Stimulated activated CD8-positive, alpha-beta memory T cell treated with anti-CD3 and anti-CD28 coated beads, Interleukin-12 subunit alpha, Interleukin-12 subunit beta, amount 100 ng/mL, for 4 hours (primary cell): ENCODE results near the gene HSD3B7.

Experiments
- DNase-seq: peaks from one replicate; pipeline ENCODE4 v3.0.0-alpha.2; 2020; ENCODE audit warnings: low read depth

Gene HSD3B7

DNA sequence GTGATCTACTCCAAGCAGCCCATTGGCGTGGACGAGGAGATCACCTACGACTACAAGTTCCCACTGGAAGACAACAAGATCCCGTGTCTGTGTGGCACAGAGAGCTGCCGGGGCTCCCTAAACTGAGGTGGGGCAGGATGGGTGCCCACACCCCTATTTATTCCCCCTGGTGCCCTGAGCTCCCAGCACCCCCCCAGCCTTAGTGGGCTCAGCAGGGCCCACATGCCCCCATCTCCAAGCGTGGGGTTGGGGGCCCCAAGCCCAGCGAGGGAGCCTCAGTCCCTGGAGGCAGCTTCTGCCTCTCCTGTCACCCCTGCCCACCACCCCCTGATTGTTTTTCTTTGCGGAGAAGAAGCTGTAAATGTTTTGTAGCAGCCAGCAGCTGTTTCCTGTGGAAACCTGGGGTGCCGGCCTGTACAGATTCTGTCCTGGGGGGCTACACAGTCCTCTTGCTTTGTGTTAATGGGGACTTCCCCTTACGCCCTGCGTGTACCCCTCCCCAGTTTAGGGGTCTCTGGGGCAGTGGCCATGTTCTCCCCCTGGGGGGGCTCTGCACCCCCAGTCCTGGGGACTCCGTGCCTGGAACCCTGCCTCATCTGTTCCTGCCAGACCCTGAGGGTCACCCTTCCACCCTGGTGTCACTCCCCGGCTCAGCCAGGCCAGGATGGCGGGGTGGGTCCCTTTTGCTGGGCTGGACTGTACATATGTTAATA, 953 bp upstream of the HSD3B7 start:
- DNase-seq: no peak

DNA sequence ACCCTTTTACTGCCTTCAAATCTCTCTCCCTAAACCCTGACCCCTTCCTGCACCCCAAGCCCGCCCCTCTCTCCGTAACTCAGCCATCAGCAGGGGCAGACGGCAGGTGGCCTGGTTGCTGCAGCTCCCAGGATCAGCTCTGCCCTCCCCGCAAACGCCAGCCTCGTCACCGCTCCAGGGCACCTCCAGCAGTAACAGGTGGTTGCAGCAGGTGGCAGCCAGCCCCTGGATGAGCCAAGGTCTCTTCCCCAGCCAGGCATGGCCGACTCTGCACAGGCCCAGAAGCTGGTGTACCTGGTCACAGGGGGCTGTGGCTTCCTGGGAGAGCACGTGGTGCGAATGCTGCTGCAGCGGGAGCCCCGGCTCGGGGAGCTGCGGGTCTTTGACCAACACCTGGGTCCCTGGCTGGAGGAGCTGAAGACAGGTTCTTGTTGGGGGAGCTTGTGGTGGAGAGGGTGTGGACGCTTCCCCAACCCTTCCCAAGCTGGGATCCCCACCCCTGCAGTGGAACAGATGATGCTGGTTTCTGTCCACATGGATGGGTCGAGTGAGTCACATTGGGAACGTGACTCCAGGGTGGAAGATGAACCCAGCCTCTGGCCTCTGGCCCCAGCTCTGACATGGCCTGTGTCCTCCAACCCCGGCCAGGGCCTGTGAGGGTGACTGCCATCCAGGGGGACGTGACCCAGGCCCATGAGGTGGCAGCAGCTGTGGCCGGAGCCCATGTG, 558 bp downstream of the HSD3B7 start:
- DNase-seq: no peak

DNA sequence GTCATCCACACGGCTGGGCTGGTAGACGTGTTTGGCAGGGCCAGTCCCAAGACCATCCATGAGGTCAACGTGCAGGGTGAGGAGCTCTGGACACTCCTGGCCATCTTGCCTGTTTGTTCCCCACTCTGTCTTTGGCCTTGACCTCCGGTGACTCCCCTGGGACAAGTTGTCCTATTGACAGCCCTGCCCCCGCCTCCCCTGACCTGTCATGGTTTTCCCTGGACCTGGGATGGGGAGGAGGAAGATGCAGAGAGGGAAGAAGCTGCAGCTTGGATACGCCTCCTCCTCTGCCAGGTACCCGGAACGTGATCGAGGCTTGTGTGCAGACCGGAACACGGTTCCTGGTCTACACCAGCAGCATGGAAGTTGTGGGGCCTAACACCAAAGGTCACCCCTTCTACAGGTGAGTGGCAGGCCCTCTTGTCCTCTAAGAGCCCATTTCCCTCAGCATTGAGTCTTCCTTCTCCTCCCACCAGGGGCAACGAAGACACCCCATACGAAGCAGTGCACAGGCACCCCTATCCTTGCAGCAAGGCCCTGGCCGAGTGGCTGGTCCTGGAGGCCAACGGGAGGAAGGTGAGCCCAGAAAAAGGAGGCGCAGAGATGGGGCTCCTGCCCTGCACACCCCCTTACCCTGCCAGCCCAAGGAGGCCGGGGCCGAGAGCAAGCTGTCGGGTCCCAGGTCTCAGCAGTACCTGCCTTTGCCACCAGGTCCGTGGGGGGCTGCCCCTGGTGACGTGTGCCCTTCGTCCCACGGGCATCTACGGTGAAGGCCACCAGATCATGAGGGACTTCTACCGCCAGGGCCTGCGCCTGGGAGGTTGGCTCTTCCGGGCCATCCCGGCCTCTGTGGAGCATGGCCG, 1.4 kb downstream of the HSD3B7 start:
- no peak for DNase-seq

DNA sequence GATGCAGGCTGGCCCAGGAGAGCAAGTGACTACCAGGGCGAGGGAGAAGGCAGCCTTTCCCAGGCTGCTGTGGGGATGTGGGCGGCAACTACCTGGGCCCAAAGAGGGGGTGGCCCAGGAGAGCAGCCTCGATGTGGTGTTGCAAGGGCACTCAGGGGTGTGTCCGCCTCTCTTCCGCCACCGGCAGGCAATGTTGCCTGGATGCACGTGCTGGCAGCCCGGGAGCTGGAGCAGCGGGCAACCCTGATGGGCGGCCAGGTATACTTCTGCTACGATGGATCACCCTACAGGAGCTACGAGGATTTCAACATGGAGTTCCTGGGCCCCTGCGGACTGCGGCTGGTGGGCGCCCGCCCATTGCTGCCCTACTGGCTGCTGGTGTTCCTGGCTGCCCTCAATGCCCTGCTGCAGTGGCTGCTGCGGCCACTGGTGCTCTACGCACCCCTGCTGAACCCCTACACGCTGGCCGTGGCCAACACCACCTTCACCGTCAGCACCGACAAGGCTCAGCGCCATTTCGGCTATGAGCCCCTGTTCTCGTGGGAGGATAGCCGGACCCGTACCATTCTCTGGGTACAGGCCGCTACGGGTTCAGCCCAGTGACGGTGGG, 2.7 kb downstream of the HSD3B7 start:
- no peak for DNase-seq

DNA sequence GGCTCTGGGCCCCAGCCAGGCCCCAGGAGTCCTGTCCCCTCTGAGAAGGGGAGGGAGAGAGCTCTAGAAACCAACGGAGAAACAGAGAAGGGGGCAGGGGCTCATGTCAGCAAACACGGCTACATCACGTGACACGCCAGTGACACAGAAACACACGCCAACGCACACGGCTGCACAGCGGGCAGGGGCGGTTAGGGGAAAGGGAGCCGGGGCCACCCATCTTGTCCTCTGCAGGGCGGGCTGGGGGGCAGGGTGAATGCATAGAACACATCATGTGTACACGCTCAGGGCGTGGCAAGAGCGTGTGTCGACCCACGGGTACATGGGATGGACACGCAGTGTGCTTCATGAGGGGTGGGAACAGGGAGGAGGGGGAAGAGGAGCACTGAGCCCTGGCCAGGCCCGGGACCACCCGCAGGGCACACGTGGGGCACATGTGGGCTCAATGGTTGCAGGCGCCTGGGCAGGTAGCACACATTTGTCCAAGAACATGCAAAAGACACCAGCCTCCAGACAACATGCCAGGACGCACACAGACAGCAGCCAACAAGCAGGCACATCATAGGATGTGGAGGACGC, 4.6 kb downstream of the HSD3B7 start:
- DNase-seq: no peak

DNA sequence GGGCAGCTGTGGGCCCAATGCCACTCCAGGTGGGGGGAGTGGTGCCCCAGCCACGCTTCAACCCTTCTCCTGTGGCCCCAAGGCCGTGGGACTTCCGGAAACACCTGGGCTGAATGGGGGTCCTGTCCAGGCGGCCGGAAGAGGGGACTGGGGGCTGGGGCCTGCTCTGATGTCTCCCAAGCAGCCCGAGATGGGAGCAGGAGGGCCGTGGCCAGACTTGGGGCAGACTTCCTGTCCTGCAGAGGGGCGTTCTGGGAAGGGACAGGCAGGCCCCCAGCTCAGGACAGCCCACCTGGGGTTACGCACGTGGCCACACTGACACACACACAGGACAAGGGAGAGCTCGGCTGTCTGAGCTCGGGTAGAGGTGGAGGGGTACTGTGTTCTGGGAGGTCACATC, 5.1 kb downstream of the HSD3B7 start:
- no peak for DNase-seq

DNA sequence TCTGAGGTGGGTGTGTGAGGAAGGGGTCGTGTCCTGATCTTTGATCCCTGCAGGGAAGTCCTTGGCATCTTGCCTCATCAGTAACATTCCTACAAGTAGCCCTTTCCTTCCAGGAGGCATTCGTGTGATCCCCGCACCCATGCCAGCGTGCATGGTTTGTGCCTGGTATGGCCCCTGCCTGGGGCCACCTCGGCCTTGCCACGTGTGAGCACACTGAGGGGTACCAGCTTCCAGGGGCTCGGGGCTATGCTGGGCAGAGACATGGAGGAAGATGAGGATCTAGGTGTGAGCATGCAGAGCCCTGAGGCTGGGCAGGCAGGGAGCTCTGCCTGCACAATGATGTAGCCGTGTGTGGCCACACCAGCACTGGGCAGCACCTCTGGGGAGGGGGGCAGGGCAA, 6.0 kb downstream of the HSD3B7 start:
- no peak for DNase-seq

DNA sequence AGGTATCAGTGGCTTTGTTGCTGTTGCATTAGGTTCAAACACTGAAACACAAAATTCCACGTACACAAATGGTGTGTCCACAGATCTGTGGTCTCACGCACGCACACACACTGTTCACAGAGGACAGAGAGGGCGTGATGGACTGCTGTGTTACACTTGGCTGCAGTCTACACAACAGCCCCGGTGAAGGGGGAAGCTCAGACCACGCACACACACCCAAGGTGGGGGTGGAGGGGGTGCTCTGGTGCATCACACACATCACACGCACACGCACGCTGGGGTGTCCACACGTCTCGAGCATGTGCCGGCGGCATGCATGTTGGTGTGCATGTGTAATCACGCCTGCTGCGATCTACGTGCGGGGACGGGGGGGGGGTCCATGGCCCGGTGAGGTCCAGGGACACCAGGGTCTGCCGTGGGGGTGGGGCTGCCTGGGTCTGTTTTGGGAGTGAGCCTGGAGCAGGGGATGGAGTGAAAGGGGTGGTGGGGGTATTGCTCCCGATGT, 7.3 kb downstream of the HSD3B7 start:
- no peak for DNase-seq

DNA sequence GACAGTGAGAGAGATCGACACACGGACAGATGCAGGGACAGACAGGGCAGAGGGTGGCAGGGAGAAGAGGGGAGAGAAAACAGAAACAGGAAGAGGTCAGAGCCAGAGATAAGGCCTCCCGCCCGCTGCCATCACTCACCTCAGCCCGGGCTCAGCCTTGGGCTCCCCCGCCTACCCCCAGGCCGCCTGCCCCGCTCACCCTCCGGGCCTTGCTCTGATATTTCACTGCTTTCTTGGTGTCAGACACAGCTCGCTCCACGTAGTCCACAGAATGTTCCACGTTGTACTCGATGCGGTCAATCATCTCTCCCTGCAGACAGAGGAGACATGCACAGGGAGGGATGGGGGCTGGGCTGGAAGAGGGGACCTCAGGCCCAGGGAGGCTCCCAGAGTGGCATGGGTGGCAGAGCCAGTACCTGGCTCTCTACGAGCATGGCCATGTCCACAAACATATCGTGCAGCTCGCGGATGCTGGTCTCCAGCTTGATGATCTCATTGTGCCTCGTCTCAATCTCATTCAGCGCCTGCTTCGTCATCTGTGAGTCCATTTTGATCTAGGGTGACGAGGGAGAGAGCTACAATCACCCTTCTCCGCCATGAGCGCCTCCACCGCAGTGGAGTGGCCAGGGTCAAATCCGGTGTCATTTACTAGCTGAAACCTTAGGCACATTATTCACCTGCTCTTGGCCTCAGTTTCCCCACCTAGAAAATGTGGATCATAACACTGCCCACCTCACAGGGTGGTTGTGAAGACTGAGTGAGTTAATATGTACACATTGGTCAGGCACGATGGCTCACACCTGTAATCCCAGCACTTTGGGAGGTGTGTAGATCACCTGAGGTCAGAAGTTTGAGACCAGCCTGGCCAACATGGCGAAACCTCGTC, 8.2 kb downstream of the HSD3B7 start:
- no peak for DNase-seq

DNA sequence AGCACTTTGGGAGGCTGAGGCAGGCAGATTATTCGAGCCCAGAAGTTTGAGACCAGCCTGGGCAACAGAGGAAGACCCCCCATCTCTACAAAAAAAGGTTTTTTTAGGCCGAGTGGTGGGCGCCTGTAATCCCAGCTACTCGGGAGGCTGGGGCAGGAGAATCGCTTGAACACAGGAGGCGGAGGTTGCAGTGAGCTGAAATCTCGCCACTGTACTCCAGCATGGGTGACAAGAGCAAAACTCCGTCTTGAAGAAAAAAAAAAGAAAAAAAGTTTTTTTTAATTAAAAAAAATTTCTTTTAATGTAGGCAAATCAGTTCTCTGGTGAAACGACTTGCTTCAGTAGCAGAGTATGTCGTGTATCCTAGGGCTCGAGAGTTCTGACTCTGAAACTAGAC, 10.9 kb downstream of the HSD3B7 start:
- no peak for DNase-seq

DNA sequence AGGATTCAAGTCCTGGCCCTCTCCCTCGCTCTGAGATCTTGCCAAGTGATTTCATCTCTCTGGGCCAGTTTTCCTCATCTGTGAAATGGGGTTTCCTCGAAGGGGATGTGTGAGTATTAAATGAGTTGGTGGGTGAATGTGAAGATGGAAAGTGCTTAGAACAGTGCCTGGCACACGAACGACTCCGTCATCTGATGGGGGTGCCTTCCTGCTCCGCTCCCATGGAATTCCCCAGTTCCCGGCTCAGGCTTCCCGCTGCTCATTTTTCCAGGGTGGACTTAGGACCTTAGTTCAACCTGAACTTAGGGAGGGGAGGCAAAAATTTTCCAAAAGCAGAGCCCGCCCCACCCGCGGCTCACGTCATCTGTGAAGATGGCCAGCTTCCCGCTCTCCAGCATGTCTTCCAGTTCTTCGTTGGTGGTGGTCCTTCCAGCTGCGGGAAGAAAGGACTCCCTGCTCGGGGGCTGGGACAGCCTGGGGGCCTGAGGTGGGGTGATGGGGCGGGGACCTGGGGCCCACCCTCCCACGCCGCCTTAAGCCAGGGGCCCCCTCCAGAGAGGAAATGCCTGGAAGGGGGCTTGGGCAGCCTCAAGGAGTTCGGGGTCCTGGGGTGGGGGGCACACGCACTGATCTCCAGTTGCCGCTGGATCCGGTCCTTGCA, 11.4 kb downstream of the HSD3B7 start:
- DNase-seq: no peak

DNA sequence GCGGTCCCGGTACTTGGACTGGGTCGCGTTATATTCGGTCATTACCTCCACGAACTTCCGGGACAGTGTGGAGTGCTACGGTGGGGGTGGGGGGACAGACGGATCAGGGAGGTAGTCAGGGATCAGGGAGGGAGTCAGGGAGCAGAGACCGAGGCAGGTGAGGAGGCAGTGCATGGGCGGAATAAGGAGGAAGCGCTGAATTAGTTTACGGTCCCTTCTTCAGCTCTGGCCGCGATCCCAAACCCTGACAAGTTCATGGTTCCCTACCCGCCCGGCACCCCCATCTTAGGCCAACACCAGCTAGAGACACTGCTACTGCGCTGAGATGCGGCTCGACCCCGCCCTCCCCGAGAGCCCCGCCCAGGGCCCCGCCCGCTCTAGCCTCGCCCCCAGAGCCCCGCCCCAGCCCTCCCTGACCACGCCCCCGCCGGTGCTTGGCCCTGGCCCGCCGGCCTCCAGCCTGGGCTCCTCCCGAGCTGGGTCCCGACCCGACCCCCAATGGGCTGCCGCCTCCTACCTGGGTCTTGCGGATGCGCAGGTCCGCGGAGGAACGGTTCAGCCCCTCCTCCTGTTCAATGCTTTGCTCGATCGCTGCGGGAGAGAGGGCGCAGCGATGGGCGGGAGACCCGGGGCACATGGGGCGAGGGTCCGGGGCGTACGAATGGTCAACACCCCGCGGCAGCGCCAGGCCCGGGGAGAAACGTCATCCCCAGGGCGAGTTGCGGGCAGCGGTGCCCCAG, 12.1 kb downstream of the HSD3B7 start:
- DNase-seq: peak; percentile 68

DNA sequence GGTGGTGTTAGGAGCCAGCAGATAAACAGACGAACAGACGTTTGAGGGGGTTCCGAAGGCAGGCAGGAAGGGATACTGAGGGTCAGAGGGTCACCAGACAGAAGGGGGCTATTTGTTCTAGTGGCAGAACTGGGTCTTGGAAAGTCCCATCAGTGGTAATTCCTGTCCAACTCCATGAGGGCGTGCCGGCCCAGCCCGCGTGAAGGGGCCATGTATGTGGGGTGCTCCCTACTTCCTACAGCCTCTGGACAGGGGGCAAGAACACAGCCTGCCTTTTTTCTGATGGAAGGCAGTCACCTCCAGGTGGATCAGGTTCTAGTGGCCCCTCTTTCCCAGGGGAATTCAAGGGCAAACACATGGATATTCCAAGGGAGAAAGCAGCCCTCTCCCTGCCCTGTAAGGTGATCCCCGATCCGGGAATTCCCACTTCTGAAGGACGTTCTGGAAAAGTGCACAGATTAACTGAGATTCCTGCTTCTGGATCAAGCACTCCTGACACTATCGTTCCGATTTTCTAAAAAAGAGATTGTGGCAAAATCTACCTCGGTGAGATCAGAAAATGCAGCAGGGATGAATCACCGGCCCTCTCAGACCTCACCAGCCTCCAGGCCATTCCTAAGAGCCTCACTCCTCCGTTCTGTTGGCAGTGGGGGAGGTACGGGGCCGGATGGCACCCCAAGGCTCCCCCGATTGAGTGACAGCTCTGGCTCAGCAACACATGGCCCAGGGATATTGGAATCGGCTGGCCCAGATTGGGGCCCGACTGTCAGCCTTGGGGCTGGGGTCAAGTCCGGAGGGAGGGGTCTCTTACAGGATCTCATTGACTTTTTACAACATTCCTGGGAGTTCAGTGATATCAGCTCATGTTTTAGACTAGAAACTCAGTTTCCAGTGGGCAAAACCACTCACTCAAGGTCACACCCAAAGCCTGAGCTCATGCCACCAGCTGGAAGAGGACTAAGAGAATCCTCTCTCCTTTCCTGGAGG, 13.0 kb downstream of the HSD3B7 start:
- DNase-seq: no peak

DNA sequence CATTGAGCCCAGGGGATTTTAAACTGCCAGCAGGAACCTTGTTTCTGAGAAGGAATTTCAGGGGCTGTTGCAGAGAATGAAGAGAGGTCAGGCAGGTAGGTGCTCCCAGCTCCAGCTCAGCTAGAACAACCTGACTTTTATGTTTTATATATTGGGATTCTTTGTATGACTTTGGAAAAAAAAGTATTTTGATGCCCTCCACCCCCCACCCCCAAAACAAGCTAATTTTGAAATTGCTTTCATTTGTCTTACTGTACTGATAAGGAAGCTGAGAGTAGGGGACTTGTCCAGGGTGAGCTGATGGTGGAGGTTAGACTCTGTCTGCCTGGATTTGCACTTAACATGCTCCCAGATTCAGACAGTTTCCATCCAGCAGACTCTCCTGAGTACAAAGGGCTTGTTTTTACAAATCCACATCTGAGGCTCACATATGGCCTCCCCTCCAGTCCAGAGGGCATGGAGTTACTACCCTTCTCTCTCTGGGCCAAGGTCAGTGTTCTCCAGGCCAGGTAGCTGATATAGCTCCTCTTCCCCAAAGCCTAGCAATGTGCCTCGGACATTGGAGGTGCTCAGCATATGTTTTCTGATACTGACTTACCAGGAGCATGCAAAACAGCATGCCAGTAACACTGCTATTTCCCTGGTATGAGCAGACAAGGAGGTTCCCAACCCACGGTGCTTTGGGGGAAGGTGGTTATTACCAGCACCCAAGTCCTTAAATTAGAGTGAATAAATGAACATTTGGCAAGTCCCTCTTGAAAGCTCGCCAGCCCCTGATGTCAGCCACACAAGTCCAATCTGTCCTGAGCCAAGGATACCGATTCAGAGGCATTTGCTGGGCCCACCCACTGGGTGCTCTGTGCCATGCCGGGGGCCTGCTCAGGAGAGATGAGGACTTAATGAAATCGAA, 14.1 kb downstream of the HSD3B7 start:
- no peak for DNase-seq

DNA sequence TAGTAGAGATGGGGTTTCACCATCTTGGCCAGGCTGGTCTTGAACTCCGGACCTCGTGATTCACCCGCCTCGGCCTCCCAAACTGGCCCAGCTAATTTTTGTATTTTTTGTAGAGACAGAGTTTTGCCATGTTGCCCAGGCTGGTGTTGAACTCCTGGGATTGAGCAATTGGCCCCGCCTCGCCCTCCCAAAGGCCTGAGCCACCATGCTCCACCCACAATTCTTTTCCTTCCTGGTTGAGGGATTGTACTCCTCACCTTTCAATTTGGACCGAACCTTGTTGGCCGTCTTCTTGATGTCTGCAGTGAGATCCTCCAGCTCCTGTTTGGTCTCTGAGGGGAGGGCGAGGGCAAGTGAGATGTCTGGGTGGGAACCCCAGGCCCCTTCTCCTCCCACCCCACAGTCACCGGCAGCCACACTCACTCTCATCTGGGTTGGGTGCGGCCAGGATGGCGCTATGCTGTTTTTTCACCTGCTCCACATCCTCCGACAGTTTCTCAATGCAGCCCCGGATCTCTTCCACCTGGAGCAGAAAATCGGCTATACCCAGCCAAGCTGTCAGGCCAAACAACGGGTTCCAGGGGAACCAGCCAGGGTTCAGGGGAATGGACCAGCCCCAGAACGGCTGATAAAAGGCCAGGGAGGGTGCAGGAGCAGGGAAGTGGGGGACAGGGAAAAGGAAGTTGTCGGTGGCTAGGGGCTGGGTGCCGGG, 15.8 kb downstream of the HSD3B7 start:
- DNase-seq: no peak

DNA sequence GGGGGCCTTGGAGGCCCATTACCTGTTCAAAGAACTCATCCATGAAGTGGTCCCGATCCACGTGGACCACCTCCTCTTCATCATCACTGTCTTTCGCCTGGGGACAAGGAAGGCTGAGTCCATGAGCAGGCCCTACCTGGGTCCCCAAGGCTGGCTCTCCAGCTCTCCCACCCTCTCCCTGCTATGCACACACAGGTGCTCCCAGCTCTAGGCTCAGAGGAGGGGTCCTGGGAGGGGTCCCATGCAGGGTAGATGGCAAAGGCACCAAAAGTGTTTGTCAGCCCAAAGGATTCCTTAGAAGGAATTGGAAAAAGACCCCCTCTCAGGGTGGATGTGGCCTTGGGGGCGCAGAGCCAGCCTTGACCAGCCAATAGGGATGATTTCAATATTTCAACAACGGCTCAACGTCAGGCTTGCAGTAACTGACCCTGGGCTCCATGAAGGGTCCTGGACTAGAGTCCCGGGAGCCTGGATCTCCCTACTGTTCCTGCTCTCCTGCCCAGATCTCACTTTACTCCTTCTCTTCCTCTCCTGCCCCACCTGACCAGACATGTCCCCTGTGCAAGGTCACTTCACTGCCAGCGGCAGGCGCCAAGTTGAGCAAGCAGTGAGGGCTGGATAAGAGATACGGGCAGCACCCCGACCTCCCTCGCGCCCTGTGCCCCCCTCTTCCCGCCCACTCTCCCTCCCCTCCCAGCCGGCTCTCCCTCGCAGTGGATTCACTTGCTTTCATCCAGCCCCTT, 16.7 kb downstream of the HSD3B7 start:
- DNase-seq: no peak
